Astrocyte of the spinal cord (primary cell): ENCODE results near the gene ERC2.

Experiments
- DNase-seq: peaks from one replicate; pipeline ENCODE4 v3.0.0; 2011; ENCODE audit warnings: low read depth, low spot score
- H3K4me3 ChIP-seq: 2 replicates; pipeline ENCODE4 v1.5.1; 2011; ENCODE audit warnings: low read depth, mild to moderate bottlenecking, low read length, moderate library complexity
- CTCF ChIP-seq: IDR thresholded peaks from 2 replicates; pipeline ENCODE4 v1.5.1; 2012; ENCODE audit warnings: low read depth, mild to moderate bottlenecking, low read length, inconsistent platforms
- in situ Hi-C: cut with HindIII; loops from 2 replicates; pipeline ENCODE4 v1.10.0; 2017; ENCODE audit warnings: low sequenced_read_pairs

ERC2 gene

GRCh38 chr3:56113231-56113630 is 355.0 kb downstream of the ERC2 start:
- no peak overlapping the region for H3K4me3 ChIP-seq
- TF ChIP-seq CTCF: no peak
- in situ Hi-C loops: no loop called here
- DNase-seq: no peak

GRCh38 chr3:56111606-56112304 is 356.5 kb downstream of the ERC2 start:
- in situ Hi-C loops: no loop called here
- DNase-seq: no peak
- TF ChIP-seq CTCF: no peak
- no peak overlapping the region for H3K4me3 ChIP-seq

- TF ChIP-seq CTCF: no peak
- DNase-seq: no peak
- in situ Hi-C loops: no loop called here
- H3K4me3 ChIP-seq: no peak overlapping the region
Measured at GRCh38 chr3:56110886-56111285, 357.4 kb downstream of the ERC2 start.

DNA sequence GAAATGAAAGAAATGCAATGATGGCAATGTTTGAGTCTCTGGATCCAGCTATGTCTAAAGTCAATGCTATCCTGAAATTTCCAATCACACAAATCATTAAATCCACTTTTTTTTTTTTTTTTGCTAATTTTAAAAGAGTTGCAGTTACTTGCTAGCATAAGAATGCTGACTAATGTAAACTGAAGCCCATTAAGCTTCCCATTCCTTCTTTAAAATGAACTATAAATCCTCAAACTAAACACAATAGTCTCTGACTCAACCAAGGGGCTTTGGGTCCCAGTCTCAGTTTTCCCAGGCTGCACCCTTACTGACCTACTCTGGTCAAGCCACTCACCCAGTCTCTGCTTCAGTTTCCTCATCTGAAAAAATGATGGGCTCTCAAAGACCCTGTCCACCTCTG is 361.1 kb downstream of the ERC2 start:
- DNase-seq: no peak
- H3K4me3 ChIP-seq: no peak overlapping the region
- in situ Hi-C loops: no loop called here
- no peak for TF ChIP-seq CTCF

- no peak for TF ChIP-seq CTCF
- no peak for DNase-seq
- in situ Hi-C loops: no loop called here
- H3K4me3 ChIP-seq: no peak overlapping the region
Measured at GRCh38 chr3:56102032-56102431, 366.2 kb downstream of the ERC2 start.

DNA sequence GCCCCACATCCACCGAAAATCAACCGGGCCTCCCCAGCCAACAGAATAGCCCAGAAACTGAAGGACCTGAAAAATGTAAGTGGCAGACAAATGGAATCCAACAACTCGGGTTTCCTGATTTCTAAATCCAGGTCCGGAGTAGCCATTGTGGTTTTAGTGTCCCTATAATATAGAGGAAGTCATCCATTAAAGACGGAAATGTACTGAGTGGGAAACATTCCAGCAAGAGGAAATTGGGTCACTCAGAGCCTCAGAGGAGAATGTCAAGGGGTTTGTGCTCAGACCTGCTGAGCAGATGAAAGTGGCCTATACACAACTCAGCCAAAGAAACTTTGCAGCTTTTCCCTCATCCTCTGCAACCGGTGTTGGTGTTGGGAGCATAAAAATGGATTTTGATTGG is 366.7 kb downstream of the ERC2 start:
- no peak for TF ChIP-seq CTCF
- DNase-seq: no peak
- in situ Hi-C loops: no loop called here

DNA sequence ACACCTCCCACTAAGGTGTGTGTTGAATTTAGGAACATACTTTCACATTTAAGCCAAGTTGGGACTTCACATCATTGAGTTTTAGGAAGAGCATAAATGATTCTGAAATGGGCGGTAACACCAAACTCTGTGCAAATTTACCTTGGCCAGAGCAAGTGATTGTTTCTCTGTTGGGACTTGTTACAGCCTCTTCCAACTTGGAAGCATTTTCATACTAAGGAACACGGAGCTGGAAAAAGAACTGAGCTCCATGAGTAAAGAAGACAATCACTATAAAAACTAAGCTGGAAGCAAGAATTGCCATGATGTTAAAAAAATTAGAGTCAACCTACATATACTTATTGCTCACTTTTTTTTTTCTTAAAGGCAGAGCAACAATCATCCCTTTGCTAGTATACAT is 371.3 kb downstream of the ERC2 start:
- no peak for TF ChIP-seq CTCF
- H3K4me3 ChIP-seq: no peak overlapping the region
- in situ Hi-C loops: no loop called here
- no peak for DNase-seq

More for the DNA sequence above, 366.7 kb downstream of the ERC2 start:
- H3K4me3 ChIP-seq: no peak overlapping the region
